GM11168 (cell line): Measurements from ENCODE around the gene PTGES2.

Source experiments
- in situ Hi-C: fragments of 300-500 bp; cut with MboI; formaldehyde crosslinking; loops from one replicate; pipeline ENCODE4 v1.12.0; 2022; ENCODE audit warnings: low sequenced_read_pairs; ENCODE audit not compliant: unreplicated experiment

The PTGES2 gene

GRCh38 chr9:128106181-128106939 lies 21.2 kb downstream of the PTGES2 start:
- in situ Hi-C loops: no loop called here

GRCh38 chr9:128105538-128106175 lies 21.9 kb downstream of the PTGES2 start:
- in situ Hi-C loops: no loop called here

- in situ Hi-C loops: no loop called here
These were observed 23.3 kb downstream of the PTGES2 start for GRCh38 chr9:128104171-128104618.

- in situ Hi-C loops: no loop called here
These were observed 24.0 kb downstream of the PTGES2 start for GRCh38 chr9:128103589-128103962.

GRCh38 chr9:128102861-128103588 lies 24.5 kb downstream of the PTGES2 start:
- in situ Hi-C loops: no loop called here

GRCh38 chr9:128102196-128102595 lies 25.3 kb downstream of the PTGES2 start:
- in situ Hi-C loops: no loop called here

- in situ Hi-C loops: no loop called here
These were observed 25.8 kb downstream of the PTGES2 start for GRCh38 chr9:128101690-128102089.

- in situ Hi-C loops: no loop called here
These were observed 26.3 kb downstream of the PTGES2 start for GRCh38 chr9:128101231-128101661.

- in situ Hi-C loops: no loop called here
These were observed 26.9 kb downstream of the PTGES2 start for GRCh38 chr9:128100581-128100980.

- in situ Hi-C loops: no loop called here
These were observed 27.5 kb downstream of the PTGES2 start for GRCh38 chr9:128099932-128100491.

GRCh38 chr9:128099231-128099931 lies 28.1 kb downstream of the PTGES2 start:
- in situ Hi-C loops: no loop called here

GRCh38 chr9:128098297-128099230 lies 29.0 kb downstream of the PTGES2 start:
- in situ Hi-C loops: no loop called here

- in situ Hi-C loops: no loop called here
These were observed 29.8 kb downstream of the PTGES2 start for GRCh38 chr9:128097543-128098296.

GRCh38 chr9:128096616-128097536 lies 30.7 kb downstream of the PTGES2 start:
- in situ Hi-C loops: no loop called here

- in situ Hi-C loops: no loop called here
These were observed 32.5 kb downstream of the PTGES2 start for GRCh38 chr9:128094950-128095544.

- in situ Hi-C loops: no loop called here
These were observed 33.2 kb downstream of the PTGES2 start for GRCh38 chr9:128094166-128094949.
